ENCODE measurements around the gene STK39.

DNA sequence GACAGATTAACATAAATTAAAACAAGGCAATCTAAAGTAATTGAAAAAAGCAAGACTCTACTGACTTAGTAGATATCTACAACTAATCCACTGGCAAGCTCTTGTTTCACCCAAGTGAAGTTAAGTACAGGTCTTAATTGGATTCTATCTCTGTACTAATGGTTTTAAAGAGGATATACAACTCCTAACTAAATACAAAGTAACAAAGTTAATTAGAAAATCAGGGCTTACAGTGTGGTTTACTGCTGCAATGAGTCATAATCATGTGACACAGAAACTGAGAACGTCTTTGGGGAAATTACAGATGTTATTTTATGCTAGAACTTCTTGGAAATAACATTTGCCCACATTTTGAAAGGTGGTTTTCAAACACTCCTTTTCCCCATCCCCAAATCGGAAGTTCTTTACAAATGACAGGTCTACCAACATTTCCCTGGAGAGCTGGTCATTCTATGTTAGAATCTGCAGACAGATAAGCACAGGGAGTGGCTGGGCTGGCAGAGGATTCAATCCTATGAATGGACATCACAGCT is 245.3 kb downstream of the STK39 start:
- TF ChIP-seq, protein P1, sequence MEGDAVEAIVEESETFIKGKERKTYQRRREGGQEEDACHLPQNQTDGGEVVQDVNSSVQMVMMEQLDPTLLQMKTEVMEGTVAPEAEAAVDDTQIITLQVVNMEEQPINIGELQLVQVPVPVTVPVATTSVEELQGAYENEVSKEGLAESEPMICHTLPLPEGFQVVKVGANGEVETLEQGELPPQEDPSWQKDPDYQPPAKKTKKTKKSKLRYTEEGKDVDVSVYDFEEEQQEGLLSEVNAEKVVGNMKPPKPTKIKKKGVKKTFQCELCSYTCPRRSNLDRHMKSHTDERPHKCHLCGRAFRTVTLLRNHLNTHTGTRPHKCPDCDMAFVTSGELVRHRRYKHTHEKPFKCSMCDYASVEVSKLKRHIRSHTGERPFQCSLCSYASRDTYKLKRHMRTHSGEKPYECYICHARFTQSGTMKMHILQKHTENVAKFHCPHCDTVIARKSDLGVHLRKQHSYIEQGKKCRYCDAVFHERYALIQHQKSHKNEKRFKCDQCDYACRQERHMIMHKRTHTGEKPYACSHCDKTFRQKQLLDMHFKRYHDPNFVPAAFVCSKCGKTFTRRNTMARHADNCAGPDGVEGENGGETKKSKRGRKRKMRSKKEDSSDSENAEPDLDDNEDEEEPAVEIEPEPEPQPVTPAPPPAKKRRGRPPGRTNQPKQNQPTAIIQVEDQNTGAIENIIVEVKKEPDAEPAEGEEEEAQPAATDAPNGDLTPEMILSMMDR (optimal IDR thresholded peaks at IDR 0.05 in 1 of 3, IDR thresholded peaks at IDR 0.05 in 1 of 3, conservative IDR thresholded peaks at IDR 0.05 in 1 of 3; ENCODE audit: extremely low read depth in 1 of 3, insufficient read depth in 2 of 3, low read length in 3 of 3): no peak
- TF ChIP-seq EZH2 (IDR thresholded peaks at IDR 0.05; ENCODE audit: low read length): no peak
